Fibroblast of mammary gland (primary cell): Measurements from ENCODE around the gene PLEKHA6.

ENCODE experiments used
- DNase-seq: peaks from one replicate; pipeline ENCODE4 v3.0.0-alpha.2; 2010; ENCODE audit warnings: low read depth
- H3K4me3 ChIP-seq: 2 replicates; pipeline ENCODE4 v1.5.1; 2011; ENCODE audit warnings: low read depth, mild to moderate bottlenecking, low read length, moderate library complexity; ENCODE audit not compliant: control insufficient read depth
- TF ChIP-seq, protein P1 (sequence below): conservative IDR thresholded peaks from 2 replicates; pipeline ENCODE4 v1.5.1; 2011; ENCODE audit warnings: low read depth, low read length, inconsistent platforms; ENCODE audit not compliant: control insufficient read depth, insufficient read depth

Gene PLEKHA6

DNA sequence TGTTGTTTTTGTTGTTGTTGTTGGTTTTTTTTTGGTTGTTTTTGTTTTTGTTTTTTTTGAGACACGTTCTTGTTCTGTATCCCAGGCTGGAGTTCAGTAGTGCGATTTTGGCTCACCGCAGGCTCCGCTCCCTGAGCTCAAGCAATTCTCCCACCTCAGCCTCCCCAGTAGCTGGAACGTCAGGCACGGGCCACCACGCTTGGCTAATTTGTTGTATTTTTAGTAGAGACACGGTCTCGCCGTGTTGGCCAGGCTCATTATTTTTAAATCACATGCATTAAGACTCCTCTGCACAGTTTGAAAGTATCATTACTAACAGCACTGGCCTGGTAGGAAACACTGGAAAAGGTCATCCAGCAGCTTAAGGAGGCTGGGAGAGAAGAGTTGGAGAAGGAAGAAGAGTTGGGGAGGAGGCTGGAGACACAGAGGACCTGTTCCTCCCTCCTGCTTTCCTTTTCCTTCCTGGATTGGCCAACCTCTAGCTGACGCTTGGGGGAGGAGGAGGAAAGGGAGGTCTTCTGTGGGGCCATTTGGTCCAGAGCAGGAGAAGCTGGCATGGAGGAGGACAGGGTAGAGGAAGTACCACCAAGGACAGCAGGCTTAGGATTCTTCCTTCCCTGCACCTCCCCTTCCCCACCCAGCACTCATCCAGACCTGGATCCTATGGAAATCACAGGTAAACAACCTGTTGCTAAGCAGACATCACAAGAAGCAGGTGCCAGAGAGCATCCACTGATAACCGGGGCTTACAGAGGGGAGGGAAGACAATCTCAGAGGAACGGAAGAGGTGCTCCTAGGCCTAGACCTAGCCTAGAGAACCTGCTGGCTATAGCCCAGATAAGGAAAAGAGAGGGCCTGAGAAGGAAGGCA lies 74.1 kb downstream of the PLEKHA6 start:
- TF ChIP-seq, protein P1, sequence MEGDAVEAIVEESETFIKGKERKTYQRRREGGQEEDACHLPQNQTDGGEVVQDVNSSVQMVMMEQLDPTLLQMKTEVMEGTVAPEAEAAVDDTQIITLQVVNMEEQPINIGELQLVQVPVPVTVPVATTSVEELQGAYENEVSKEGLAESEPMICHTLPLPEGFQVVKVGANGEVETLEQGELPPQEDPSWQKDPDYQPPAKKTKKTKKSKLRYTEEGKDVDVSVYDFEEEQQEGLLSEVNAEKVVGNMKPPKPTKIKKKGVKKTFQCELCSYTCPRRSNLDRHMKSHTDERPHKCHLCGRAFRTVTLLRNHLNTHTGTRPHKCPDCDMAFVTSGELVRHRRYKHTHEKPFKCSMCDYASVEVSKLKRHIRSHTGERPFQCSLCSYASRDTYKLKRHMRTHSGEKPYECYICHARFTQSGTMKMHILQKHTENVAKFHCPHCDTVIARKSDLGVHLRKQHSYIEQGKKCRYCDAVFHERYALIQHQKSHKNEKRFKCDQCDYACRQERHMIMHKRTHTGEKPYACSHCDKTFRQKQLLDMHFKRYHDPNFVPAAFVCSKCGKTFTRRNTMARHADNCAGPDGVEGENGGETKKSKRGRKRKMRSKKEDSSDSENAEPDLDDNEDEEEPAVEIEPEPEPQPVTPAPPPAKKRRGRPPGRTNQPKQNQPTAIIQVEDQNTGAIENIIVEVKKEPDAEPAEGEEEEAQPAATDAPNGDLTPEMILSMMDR: no peak
- no peak for DNase-seq
- no peak overlapping the region for H3K4me3 ChIP-seq

DNA sequence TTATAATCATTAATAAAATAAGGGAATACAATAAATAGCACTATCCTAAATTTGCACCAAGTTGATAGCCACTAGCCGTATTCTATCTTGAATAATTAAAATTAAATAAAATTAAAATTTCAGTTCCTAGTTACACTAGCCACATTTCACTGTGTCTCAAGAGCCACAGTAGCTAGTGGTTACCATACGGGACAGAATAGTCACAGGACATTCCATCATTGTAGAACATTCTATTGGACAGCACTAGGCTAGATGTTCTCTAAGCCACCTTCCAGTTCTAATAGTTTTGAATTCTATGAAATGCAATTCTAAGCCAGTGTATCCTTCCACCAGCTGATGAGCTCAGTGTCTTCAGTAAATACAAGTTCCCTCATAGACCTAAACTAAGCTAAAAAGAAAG lies 74.8 kb downstream of the PLEKHA6 start:
- TF ChIP-seq, protein P1: no peak
- no peak for DNase-seq
- no peak overlapping the region for H3K4me3 ChIP-seq

DNA sequence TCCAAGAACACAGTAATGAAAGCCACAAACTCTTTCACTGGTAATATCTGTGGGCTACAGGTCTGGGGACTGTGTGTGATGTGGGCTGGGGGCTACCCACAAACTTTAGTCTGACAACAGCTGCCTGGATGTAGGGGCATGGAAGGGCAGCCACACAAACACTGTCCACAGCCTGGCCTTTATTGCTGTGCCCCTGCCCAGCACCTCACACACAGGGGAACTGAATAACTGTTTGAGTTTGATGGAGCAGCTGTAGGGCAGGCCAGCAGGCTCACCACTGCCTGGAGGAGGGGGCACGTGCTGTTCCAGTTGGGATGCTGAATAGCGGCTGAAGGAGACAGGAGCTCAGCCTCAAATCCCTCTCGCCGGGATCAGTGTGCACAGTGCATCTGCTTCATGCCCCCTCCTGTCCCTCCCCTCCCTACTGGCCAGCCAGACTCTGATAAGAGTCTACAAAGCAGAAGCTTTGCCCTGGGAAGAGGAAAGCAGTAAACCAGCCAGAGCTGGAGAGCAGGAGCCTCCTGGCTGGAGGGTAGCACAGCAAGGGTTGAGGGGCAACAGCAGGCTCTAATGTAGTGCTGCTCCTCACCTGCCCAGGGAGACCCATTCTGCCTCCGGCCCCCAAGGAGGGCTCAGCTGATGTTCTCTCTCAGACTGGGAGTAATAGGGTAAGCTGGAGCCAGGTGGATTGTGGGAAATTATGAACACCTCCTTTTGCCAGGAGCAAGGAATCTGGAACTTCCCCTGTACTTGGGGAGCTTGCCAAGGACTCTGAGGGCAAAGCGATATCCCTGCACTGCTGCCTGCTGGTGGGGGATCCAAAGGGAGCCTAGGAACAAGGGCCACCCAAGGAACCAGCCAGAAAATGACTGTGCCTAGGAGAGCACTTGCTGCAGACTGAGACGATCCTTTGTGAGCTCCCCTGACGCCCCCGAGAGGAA lies 75.7 kb downstream of the PLEKHA6 start:
- TF ChIP-seq, protein P1: no peak
- no peak overlapping the region for H3K4me3 ChIP-seq
- DNase-seq: no peak

DNA sequence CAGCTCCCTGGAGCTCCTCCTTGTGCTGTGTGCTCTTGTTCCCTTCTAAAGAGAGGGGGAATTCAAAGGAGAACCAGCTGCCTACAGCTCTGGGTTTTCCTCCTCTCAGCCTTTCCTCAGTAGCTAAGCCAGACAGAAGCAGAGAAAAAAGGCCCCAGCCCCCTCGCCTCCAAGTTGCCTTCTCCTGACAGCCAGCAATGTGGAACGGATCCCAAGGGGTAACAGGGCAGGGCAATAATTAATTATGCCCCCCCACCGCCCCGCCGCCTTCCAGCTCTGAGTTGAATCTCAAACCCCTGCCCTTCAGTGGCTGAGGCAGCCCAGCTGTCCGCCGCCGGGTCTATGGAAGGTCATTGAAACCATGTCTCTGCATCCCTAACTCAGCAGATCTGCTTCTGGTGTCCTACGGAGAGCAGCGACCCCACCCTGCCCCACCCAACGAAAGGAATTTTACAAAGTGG lies 76.9 kb downstream of the PLEKHA6 start:
- TF ChIP-seq, protein P1: no peak
- no peak overlapping the region for H3K4me3 ChIP-seq
- no peak for DNase-seq

DNA sequence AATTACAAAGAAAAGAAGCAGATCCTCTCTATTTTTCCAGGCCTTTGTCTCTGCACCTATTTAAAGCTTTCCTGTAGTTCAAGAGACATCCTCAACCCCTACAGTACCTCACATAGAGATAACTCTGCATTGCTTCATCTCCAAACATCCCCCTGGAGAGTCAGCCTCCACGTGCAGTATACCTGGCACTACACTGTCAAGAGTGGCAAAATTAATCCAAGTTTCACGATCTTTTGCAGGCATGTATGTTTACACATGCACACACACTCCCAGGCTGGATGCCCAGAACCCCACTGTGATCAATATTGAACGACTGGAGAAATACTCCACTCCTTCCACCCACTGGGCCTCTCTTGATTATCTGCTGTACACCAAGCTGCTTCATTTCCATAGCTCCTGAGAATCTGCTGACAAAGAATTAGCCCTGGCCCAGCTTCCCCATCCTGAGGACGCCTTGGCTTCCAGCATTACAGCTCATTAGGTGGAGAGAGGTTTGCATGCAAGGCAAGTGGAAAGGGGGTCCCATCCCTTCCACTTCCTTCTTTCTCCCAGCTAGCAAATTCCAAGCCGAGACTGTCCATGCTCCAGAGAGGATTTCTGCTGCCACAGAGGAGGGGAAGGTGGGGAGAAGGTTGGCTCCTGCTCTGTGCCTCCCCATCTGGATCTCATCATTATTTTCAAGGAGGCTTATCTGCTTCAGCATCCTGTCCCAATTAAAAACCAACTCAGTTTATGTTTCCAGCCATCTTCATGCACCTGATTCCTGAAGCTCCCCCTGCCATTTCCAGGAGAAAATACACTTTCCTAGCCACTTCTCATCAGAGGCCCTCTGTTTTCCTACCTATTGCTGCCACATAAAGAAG lies 79.4 kb downstream of the PLEKHA6 start:
- TF ChIP-seq, protein P1: no peak
- no peak overlapping the region for H3K4me3 ChIP-seq
- DNase-seq: no peak

DNA sequence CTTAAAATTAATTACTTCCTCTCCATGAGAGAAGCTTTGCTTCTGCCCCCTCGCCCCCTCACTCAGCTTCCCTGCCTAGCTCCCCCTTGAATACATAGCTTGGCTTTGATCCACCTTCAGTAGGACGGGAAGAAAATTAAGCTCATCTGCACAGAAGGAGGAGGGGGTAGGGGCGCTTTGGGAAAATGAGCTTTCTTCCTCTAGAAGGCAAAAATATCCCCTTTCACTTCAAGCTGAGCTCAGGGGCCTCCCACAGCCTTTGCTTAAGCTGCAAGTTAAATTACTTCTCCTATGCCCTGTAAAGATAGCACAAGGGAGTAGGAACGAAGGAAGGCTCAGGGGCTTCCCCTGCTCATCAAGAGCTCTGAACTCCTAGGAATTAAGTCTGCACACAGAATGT lies 80.8 kb downstream of the PLEKHA6 start:
- TF ChIP-seq, protein P1: no peak
- DNase-seq: no peak
- H3K4me3 ChIP-seq: no peak overlapping the region
